ENCODE measurements around the gene CRYGN. TPM values are rescaled to one million over a fixed set of nuclear protein-coding genes. Genes with fewer than 3 reads are reported as not detected.

CRYGN gene
- total and polyA plus RNA-seq, 4 donors, result under 0.01 to 0.02 TPM; not detected in 2

GRCh38 chr7:151412318-151412717 is 27.6 kb downstream of the CRYGN start:
- 82% methylated on average over 4 of the region's 4 CpGs for WGBS
- Histone ChIP-seq H3K27me3 (ENCODE audit: control insufficient read depth in 4 of 4, insufficient read depth in 4 of 4, low read length in 3 of 4) (peaks cover 0 to 2% (median under 1%) of the 10 kb centered on the region in 4 donors), H3K9me3 (ENCODE audit: control insufficient read depth in 4 of 4, low read length in 3 of 4) (no peaks in the 10 kb centered on the region)

DNA sequence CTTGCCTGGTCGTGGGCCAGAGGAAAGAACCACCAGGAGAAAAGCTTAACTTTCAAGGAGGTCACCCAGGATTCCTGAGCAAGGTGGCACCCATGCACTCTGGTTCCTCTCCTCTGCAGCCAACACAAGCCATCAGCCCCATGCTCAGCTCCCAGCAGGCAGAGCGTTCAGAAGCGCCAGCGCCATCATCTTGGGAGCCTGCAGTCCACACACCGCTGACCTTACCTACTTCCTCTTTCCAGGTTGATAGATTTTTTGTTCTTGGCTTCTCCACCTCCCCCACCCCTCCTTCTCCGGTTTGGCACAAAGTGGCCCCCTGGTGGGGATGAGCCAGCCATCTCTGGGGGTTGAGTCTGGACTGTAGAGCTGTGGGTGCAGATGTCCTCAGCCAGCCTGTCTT is 28.4 kb downstream of the CRYGN start:
- no peak overlapping the region for H3K27ac ChIP-seq (ENCODE audit: low read depth in 1 of 2, low read length in 2 of 2)
- peaks cover 2 to 19% (median 13%) of the 10 kb centered on the region in 4 donors for H3K4me1 ChIP-seq (ENCODE audit: control insufficient read depth in 4 of 4, insufficient read depth in 4 of 4, low read length in 3 of 4)
- peaks cover 0 to 2% (median under 1%) of the 10 kb centered on the region in 4 donors for H3K27me3 ChIP-seq (ENCODE audit: control insufficient read depth in 4 of 4, insufficient read depth in 4 of 4, low read length in 3 of 4)
- H3K4me3 ChIP-seq (ENCODE audit: low read depth in 1 of 3, low read length in 3 of 3), result no peak overlapping the region
- H3K9me3 ChIP-seq (ENCODE audit: control insufficient read depth in 4 of 4, low read length in 3 of 4), result no peaks in the 10 kb centered on the region
- H3K36me3 ChIP-seq (ENCODE audit: control insufficient read depth in 4 of 4, insufficient read depth in 3 of 4, low read depth in 1 of 4, low read length in 3 of 4), result no peaks in the 10 kb centered on the region
- WGBS, result 74% methylated on average over 6 of the region's 6 CpGs
- no peak for DNase-seq (ENCODE audit: low spot score)
- H3K9ac ChIP-seq (ENCODE audit: low read depth in 1 of 2, low read length in 2 of 2), result no peak overlapping the region
- no peak for TF ChIP-seq YY1 (IDR thresholded peaks at IDR 0.05)
- no peak for TF ChIP-seq NR2F2 (IDR thresholded peaks at IDR 0.05)
- TF ChIP-seq ZBTB33 (IDR thresholded peaks at IDR 0.05), result no peak
- TF ChIP-seq RAD21 (IDR thresholded peaks at IDR 0.05), result no peak
- TF ChIP-seq MAX (IDR thresholded peaks at IDR 0.05), result no peak
- TF ChIP-seq SP1 (IDR thresholded peaks at IDR 0.05), result no peak
- TF ChIP-seq FOXA2 (IDR thresholded peaks at IDR 0.05), result no peak
- no peak for TF ChIP-seq HNF4G (IDR thresholded peaks at IDR 0.05)
- TF ChIP-seq FOXA1 (IDR thresholded peaks at IDR 0.05), result no peak
- TF ChIP-seq CTCF (IDR thresholded peaks at IDR 0.05; ENCODE audit: low read depth, low read length, missing input control), result no peak
- TF ChIP-seq TAF1 (conservative IDR thresholded peaks at IDR 0.05), result no peak
- no peak for TF ChIP-seq HNF4A (conservative IDR thresholded peaks at IDR 0.05)
- no peak for TF ChIP-seq JUND (IDR thresholded peaks at IDR 0.05)
- no peak for TF ChIP-seq GABPA (IDR thresholded peaks at IDR 0.05 in 1 of 2, conservative IDR thresholded peaks at IDR 0.05 in 1 of 2)
- no peak for TF ChIP-seq RXRA (IDR thresholded peaks at IDR 0.05)

More at GRCh38 chr7:151412318-151412717, 27.6 kb downstream of the CRYGN start:
- TF ChIP-seq, protein P1, sequence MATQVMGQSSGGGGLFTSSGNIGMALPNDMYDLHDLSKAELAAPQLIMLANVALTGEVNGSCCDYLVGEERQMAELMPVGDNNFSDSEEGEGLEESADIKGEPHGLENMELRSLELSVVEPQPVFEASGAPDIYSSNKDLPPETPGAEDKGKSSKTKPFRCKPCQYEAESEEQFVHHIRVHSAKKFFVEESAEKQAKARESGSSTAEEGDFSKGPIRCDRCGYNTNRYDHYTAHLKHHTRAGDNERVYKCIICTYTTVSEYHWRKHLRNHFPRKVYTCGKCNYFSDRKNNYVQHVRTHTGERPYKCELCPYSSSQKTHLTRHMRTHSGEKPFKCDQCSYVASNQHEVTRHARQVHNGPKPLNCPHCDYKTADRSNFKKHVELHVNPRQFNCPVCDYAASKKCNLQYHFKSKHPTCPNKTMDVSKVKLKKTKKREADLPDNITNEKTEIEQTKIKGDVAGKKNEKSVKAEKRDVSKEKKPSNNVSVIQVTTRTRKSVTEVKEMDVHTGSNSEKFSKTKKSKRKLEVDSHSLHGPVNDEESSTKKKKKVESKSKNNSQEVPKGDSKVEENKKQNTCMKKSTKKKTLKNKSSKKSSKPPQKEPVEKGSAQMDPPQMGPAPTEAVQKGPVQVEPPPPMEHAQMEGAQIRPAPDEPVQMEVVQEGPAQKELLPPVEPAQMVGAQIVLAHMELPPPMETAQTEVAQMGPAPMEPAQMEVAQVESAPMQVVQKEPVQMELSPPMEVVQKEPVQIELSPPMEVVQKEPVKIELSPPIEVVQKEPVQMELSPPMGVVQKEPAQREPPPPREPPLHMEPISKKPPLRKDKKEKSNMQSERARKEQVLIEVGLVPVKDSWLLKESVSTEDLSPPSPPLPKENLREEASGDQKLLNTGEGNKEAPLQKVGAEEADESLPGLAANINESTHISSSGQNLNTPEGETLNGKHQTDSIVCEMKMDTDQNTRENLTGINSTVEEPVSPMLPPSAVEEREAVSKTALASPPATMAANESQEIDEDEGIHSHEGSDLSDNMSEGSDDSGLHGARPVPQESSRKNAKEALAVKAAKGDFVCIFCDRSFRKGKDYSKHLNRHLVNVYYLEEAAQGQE (IDR thresholded peaks at IDR 0.05), result no peak
- no peak for TF ChIP-seq RXRA (IDR thresholded peaks at IDR 0.05)
- no peak for TF ChIP-seq CTCF (IDR thresholded peaks at IDR 0.05; ENCODE audit: low read depth, low read length, missing input control)
- no peak for TF ChIP-seq EGR1 (IDR thresholded peaks at IDR 0.05; ENCODE audit: low read depth in 2 of 2)
- TF ChIP-seq TAF1 (conservative IDR thresholded peaks at IDR 0.05), result no peak
- TF ChIP-seq YY1 (IDR thresholded peaks at IDR 0.05), result no peak
- TF ChIP-seq NR2F2 (IDR thresholded peaks at IDR 0.05), result no peak
- no peak for TF ChIP-seq MAX (IDR thresholded peaks at IDR 0.05)
- H3K4me3 ChIP-seq (ENCODE audit: low read depth in 1 of 3, low read length in 3 of 3), result no peak overlapping the region
- no peak for DNase-seq (ENCODE audit: low spot score)
- no peaks in the 10 kb centered on the region for H3K36me3 ChIP-seq (ENCODE audit: control insufficient read depth in 4 of 4, insufficient read depth in 3 of 4, low read depth in 1 of 4, low read length in 3 of 4)
- peaks cover 2 to 19% (median 13%) of the 10 kb centered on the region in 4 donors for H3K4me1 ChIP-seq (ENCODE audit: control insufficient read depth in 4 of 4, insufficient read depth in 4 of 4, low read length in 3 of 4)
- no peak overlapping the region for H3K27ac ChIP-seq (ENCODE audit: low read depth in 1 of 2, low read length in 2 of 2)
- no peak overlapping the region for H3K9ac ChIP-seq (ENCODE audit: low read depth in 1 of 2, low read length in 2 of 2)

Data from liver (tissue), 9 donors.